GM23338 (cell line): ENCODE data around the gene TMEM187.

Experiments
- CREB1 ChIP-seq: fragments of 250-450 bp; sonication (Bioruptor Pico); IDR thresholded peaks from 2 replicates; pipeline ENCODE4 v1.5.0; 2020; ENCODE audit warnings: low read depth, mild to moderate bottlenecking, moderate library complexity
- EZH2 ChIP-seq: fragments of 200-600 bp; sonication (generic); IDR thresholded peaks from one replicate; pipeline ENCODE4 v1.8.0; 2017; ENCODE audit warnings: antibody characterized with exemption, mild to moderate bottlenecking, low read depth; ENCODE audit not compliant: unreplicated experiment
- EZH2phosphoT487 ChIP-seq: fragments of 200-600 bp; sonication (generic); IDR thresholded peaks from one replicate; pipeline ENCODE4 v1.8.1; 2018; ENCODE audit warnings: antibody characterized with exemption; ENCODE audit not compliant: unreplicated experiment
- JUNB ChIP-seq: IDR thresholded peaks from one replicate; pipeline ENCODE4 v1.6.1; 2016; ENCODE audit warnings: antibody characterized with exemption; ENCODE audit not compliant: unreplicated experiment
- NANOG ChIP-seq: IDR thresholded peaks from 2 replicates; pipeline ENCODE4 v1.6.1; 2016; ENCODE audit warnings: antibody characterized with exemption, borderline replicate concordance
- POLR2AphosphoS5 ChIP-seq: IDR thresholded peaks from 2 replicates; pipeline ENCODE4 v1.6.1; 2016; ENCODE audit warnings: antibody characterized with exemption, low read depth
- STAT1 ChIP-seq: IDR thresholded peaks from one replicate; pipeline ENCODE4 v1.6.1; 2016; ENCODE audit warnings: antibody characterized with exemption; ENCODE audit not compliant: unreplicated experiment
- ZNF114 ChIP-seq: fragments of 250-450 bp; sonication (Bioruptor Pico); IDR thresholded peaks from 2 replicates; pipeline ENCODE4 v1.5.0; 2020; ENCODE audit warnings: mild to moderate bottlenecking, moderate library complexity
- ZNF331 ChIP-seq: fragments of 250-450 bp; sonication (Bioruptor Pico); IDR thresholded peaks from 2 replicates; pipeline ENCODE4 v1.5.0; 2020; ENCODE audit warnings: low read depth, mild to moderate bottlenecking, moderate library complexity
- TF ChIP-seq, protein P1 (sequence below), 2 experiments: fragments of 200-600 bp in 1 of 2; sonication (generic) in 1 of 2; conservative IDR thresholded peaks; 2 replicates each; pipeline versions ENCODE4 v1.5.1 to v1.6.1; 2016 to 2017; ENCODE audit warnings: antibody characterized with exemption in 2 of 2, low read depth in 2 of 2, mild to moderate bottlenecking in 2 of 2, moderate library complexity in 1 of 2
- TF ChIP-seq, protein P2 (sequence below): IDR thresholded peaks from 2 replicates; pipeline ENCODE4 v1.6.1; 2016; ENCODE audit warnings: antibody characterized with exemption
- TF ChIP-seq, protein P3 (sequence below): IDR thresholded peaks from one replicate; pipeline ENCODE4 v1.6.1; 2018; ENCODE audit warnings: antibody characterized with exemption; ENCODE audit not compliant: unreplicated experiment

DNA sequence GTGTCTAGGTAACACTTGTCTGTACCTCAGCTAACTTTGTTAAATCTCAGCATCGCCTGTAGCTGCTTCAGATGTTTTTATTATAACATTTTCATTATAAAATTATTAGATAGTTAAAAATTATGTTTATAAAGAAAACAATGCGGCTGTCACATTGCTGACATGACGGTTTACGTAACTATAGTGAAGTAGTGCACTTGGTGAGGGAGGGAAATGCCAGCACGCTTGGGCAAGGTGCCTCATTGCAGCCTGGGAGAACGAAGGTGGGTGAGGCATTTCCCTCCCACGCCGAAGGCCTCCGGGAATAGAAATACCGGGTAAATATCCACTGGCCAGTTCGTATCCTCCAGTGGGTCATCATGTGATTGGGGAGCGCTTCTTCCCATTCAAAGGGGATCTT lies 15.9 kb downstream of the TMEM187 start:
- TF ChIP-seq, protein P1, sequence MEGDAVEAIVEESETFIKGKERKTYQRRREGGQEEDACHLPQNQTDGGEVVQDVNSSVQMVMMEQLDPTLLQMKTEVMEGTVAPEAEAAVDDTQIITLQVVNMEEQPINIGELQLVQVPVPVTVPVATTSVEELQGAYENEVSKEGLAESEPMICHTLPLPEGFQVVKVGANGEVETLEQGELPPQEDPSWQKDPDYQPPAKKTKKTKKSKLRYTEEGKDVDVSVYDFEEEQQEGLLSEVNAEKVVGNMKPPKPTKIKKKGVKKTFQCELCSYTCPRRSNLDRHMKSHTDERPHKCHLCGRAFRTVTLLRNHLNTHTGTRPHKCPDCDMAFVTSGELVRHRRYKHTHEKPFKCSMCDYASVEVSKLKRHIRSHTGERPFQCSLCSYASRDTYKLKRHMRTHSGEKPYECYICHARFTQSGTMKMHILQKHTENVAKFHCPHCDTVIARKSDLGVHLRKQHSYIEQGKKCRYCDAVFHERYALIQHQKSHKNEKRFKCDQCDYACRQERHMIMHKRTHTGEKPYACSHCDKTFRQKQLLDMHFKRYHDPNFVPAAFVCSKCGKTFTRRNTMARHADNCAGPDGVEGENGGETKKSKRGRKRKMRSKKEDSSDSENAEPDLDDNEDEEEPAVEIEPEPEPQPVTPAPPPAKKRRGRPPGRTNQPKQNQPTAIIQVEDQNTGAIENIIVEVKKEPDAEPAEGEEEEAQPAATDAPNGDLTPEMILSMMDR (conservative IDR thresholded peaks at IDR 0.05; ENCODE audit: low read depth in 2 of 2) = no peak
- no peak for TF ChIP-seq EZH2phosphoT487
- TF ChIP-seq, protein P2, sequence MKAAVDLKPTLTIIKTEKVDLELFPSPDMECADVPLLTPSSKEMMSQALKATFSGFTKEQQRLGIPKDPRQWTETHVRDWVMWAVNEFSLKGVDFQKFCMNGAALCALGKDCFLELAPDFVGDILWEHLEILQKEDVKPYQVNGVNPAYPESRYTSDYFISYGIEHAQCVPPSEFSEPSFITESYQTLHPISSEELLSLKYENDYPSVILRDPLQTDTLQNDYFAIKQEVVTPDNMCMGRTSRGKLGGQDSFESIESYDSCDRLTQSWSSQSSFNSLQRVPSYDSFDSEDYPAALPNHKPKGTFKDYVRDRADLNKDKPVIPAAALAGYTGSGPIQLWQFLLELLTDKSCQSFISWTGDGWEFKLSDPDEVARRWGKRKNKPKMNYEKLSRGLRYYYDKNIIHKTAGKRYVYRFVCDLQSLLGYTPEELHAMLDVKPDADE = no peak
- no peak for TF ChIP-seq POLR2AphosphoS5
- TF ChIP-seq, protein P3, sequence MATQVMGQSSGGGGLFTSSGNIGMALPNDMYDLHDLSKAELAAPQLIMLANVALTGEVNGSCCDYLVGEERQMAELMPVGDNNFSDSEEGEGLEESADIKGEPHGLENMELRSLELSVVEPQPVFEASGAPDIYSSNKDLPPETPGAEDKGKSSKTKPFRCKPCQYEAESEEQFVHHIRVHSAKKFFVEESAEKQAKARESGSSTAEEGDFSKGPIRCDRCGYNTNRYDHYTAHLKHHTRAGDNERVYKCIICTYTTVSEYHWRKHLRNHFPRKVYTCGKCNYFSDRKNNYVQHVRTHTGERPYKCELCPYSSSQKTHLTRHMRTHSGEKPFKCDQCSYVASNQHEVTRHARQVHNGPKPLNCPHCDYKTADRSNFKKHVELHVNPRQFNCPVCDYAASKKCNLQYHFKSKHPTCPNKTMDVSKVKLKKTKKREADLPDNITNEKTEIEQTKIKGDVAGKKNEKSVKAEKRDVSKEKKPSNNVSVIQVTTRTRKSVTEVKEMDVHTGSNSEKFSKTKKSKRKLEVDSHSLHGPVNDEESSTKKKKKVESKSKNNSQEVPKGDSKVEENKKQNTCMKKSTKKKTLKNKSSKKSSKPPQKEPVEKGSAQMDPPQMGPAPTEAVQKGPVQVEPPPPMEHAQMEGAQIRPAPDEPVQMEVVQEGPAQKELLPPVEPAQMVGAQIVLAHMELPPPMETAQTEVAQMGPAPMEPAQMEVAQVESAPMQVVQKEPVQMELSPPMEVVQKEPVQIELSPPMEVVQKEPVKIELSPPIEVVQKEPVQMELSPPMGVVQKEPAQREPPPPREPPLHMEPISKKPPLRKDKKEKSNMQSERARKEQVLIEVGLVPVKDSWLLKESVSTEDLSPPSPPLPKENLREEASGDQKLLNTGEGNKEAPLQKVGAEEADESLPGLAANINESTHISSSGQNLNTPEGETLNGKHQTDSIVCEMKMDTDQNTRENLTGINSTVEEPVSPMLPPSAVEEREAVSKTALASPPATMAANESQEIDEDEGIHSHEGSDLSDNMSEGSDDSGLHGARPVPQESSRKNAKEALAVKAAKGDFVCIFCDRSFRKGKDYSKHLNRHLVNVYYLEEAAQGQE = no peak
- TF ChIP-seq JUNB = no peak
- no peak for TF ChIP-seq EZH2
- TF ChIP-seq NANOG = no peak
- TF ChIP-seq ZNF114 (CRISPR knock-in tag) = no peak
- TF ChIP-seq ZNF331 = no peak
- no peak for TF ChIP-seq STAT1
- no peak for TF ChIP-seq CREB1 (CRISPR knock-in tag)
